Epithelial cell of esophagus (primary cell): ENCODE results near the gene DOCK3.

ENCODE experiments used
- DNase-seq: peaks from one replicate; pipeline ENCODE4 v3.0.0; 2010; ENCODE audit warnings: low read depth
- H3K4me3 ChIP-seq: 2 replicates; pipeline ENCODE4 v1.5.1; 2011; ENCODE audit warnings: mild to moderate bottlenecking, low read length, control low read depth
- TF ChIP-seq, protein P1 (sequence below): IDR thresholded peaks from 2 replicates; pipeline ENCODE4 v1.5.1; 2011; ENCODE audit warnings: low read depth, mild to moderate bottlenecking, low read length, control low read depth, inconsistent platforms; ENCODE audit not compliant: insufficient read depth; ENCODE audit errors: missing control alignments

The DOCK3 gene

DNA sequence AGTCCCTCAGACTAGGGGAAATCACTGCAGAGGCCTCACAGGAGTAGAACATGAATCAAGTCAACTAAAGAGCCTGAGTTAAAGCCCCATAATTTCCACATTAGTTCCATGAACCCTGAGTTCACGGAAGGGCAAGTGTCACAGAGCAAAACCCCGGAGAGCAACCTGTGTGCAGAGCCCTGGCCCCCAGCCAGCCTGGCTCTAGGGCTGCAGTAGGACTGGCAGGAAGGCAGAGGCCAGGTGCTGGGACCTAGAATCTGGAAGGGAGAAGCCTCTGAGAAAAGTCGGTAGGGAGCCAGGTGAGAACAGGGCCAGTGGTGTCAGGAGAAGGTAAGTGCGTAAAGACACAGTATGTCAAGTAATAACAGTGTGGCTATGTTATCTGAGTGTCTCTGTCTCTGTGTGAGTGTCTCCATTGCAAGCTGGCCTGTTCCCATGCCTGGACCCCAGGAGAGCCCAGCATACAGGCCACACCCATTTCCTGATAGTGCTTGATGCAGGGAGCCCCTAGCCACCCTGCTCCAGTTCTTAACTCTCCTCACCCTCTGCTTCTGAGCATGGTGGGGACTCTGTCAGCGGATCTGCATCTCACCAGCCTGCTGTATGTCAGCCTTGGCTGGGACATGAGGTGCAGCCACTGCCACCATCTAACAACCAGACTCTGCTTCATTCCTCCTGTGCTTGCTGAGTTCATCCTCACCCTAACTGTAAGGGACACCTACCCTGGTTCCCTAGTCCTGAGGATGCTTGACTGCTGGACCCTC lies 699.1 kb downstream of the DOCK3 start:
- TF ChIP-seq, protein P1, sequence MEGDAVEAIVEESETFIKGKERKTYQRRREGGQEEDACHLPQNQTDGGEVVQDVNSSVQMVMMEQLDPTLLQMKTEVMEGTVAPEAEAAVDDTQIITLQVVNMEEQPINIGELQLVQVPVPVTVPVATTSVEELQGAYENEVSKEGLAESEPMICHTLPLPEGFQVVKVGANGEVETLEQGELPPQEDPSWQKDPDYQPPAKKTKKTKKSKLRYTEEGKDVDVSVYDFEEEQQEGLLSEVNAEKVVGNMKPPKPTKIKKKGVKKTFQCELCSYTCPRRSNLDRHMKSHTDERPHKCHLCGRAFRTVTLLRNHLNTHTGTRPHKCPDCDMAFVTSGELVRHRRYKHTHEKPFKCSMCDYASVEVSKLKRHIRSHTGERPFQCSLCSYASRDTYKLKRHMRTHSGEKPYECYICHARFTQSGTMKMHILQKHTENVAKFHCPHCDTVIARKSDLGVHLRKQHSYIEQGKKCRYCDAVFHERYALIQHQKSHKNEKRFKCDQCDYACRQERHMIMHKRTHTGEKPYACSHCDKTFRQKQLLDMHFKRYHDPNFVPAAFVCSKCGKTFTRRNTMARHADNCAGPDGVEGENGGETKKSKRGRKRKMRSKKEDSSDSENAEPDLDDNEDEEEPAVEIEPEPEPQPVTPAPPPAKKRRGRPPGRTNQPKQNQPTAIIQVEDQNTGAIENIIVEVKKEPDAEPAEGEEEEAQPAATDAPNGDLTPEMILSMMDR: no peak
- DNase-seq: no peak
- H3K4me3 ChIP-seq: no peak overlapping the region

DNA sequence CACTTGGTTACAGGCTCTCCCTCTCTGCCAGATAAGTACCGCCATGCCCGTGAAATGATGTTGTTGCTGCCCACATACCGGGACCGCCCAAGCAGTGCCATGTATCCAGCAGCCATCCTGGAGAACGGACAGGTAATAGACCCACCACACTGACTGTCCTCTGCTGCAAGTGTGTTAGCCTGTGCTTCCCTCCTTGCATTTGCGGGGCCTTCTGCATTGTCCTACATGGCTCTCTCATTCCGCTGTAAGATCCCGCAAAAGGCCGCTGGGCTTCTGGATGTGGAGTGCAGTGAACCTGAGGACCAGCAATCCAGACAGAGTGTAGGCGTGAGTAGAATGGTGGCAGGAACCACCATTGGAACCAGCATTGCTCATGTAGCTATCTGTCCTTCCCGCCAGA lies 699.7 kb downstream of the DOCK3 start:
- TF ChIP-seq, protein P1: no peak
- DNase-seq: no peak
- H3K4me3 ChIP-seq: no peak overlapping the region

DNA sequence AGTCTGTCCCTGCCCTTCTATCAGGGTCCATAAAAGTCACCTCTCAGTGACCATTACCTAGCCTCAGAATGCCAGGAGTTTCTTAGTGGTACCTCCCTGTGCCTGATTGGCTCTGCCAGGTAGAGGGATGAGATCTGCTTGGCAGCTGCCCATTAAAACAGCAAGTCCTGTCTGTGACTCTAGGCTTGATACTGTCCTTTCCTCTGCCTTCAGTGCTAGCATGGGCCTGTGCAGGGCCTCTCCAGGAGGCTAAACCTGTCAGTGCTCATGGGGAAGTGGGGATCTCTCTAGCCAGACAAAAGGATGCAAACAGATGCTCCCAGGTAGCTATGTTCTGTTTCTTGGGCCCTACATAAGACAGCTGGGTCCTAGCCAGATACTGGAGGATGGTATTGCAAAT lies 700.4 kb downstream of the DOCK3 start:
- no peak overlapping the region for H3K4me3 ChIP-seq
- DNase-seq: no peak
- TF ChIP-seq, protein P1: no peak

DNA sequence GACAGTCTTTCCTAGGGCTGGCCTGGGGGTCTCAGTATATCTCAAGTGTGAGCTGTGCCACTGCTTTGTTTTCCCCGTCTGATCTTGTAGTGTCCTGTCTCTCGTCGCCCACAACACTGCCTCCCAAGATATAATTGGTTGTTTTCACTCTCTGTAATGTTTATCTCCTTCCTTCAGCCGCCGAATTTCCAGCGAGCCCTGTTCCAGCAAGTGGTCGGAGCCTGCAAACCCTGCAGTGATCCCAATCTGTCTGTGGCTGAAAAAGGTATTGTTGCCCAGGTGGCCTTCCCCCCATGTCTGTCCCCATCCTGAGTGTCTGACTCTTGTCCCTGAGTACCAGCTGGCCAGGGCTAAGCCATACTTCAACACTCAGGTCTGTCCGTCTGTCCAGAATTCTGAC lies 700.8 kb downstream of the DOCK3 start:
- no peak for DNase-seq
- H3K4me3 ChIP-seq: no peak overlapping the region

DNA sequence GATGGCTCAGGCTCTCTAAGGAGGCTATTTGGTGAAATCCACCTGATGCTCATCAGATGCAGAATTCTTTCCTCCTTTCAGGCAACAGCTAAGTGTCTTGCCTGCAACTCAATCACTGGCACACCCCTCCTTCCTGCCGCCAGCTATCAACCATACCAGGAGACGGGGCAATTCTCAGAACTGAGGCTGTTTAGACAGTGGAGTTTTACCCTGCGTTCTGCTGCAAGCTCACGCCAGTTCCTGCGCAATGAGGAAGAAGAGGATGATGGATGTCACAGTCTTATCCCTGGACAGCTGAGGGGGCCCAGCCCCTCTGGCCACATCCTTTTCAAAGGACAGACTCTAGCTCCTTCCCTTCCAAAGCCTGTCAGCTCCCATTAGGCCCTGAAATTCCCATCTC lies 703.3 kb downstream of the DOCK3 start:
- H3K4me3 ChIP-seq: no peak overlapping the region
- TF ChIP-seq, protein P1: no peak
- DNase-seq: no peak

More for the DNA sequence above, 700.8 kb downstream of the DOCK3 start:
- TF ChIP-seq, protein P1: no peak

DNA sequence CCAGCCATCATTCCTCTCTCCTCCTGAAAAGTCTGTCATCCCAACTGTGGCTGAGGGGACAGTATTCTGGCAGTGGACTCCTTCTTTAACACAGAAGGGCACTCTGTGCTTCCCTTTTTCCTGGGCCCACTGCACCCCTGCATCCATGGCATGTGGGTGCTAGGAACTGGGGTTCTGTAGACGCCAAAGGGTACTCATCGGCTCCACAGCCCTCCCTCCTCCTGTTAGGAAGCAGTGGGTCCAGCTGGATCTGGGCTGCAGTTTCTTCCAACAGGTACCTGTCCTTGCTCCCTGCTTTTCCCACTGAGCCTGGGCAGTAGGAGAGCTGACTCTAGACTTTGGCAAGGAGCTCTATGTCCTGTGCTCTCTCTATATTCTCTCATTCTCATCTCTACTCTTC lies 704.0 kb downstream of the DOCK3 start:
- TF ChIP-seq, protein P1: no peak
- no peak for DNase-seq
- no peak overlapping the region for H3K4me3 ChIP-seq

DNA sequence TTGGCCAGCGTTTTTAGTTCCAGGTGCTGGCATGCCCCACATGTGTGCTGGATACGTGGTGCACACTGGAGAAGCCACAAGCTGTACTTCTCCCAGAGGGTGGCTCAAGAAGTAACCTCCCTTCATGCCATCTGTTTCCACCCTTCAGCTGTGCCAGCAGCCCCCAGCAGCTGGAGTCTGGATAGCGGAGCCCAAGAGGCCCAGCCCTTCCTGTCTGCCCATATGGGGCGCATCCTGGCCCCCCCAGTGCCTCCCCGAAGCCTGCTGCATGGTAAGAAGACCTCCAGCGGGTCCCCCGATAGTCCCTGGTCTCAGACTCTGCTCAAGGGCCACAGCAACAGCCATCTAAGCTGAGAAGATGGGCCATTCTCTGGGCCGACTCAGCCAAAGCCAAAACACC lies 704.6 kb downstream of the DOCK3 start:
- no peak overlapping the region for H3K4me3 ChIP-seq
- TF ChIP-seq, protein P1: no peak
- DNase-seq: no peak
